SK-N-SH treated with all-trans-retinoic acid at 6 μM for 48 hours (cell line): Measurements from ENCODE around the gene VPS33A.

ENCODE experiments used
- ARNTL ChIP-seq: fragments of 450-650 bp; formaldehyde crosslinking; IDR thresholded peaks from 2 replicates; pipeline ENCODE4 v1.5.0; 2020; ENCODE audit warnings: low read depth, mild to moderate bottlenecking, moderate library complexity, borderline replicate concordance
- BACH2 ChIP-seq: fragments of 250-450 bp; sonication (Bioruptor Pico); IDR thresholded peaks from 2 replicates; pipeline ENCODE4 v1.9.0; 2021; ENCODE audit warnings: mild to moderate bottlenecking, borderline replicate concordance
- CREB5 ChIP-seq: fragments of 250-450 bp; sonication (Bioruptor Pico); IDR thresholded peaks from 2 replicates; pipeline ENCODE4 v1.5.1; 2020; ENCODE audit warnings: low read depth, mild to moderate bottlenecking, moderate library complexity
- PPARA ChIP-seq: fragments of 250-450 bp; sonication (Bioruptor Pico); IDR thresholded peaks from 2 replicates; pipeline ENCODE4 v1.5.0; 2020; ENCODE audit warnings: mild to moderate bottlenecking, borderline replicate concordance
- RARB ChIP-seq: fragments of 250-450 bp; sonication (Bioruptor Pico); IDR thresholded peaks from 2 replicates; pipeline ENCODE4 v1.8.0; 2021; ENCODE audit warnings: mild to moderate bottlenecking, moderate library complexity
- SNAI2 ChIP-seq: fragments of 250-450 bp; sonication (Bioruptor Pico); IDR thresholded peaks from 2 replicates; pipeline ENCODE4 v1.5.0; 2020; ENCODE audit warnings: mild to moderate bottlenecking, moderate library complexity
- TCF4 ChIP-seq: fragments of 250-450 bp; sonication (Bioruptor Pico); IDR thresholded peaks from 2 replicates; pipeline ENCODE4 v1.8.0; 2021; ENCODE audit warnings: mild to moderate bottlenecking, moderate library complexity, borderline replicate concordance
- TOX ChIP-seq: fragments of 250-450 bp; sonication (Bioruptor Pico); IDR thresholded peaks from 2 replicates; pipeline ENCODE4 v1.8.0; 2021; ENCODE audit warnings: mild to moderate bottlenecking, moderate library complexity, borderline replicate concordance
- ZC3H10 ChIP-seq: fragments of 250-450 bp; sonication (Bioruptor Pico); IDR thresholded peaks from 2 replicates; pipeline ENCODE4 v1.5.1; 2021; ENCODE audit warnings: mild to moderate bottlenecking, moderate library complexity
- ZFP3 ChIP-seq: fragments of 250-450 bp; sonication (Bioruptor Pico); IDR thresholded peaks from 2 replicates; pipeline ENCODE4 v1.5.0; 2020; ENCODE audit warnings: mild to moderate bottlenecking, moderate library complexity
- ZFP30 ChIP-seq: fragments of 450-650 bp; formaldehyde crosslinking; IDR thresholded peaks from 2 replicates; pipeline ENCODE4 v1.5.0; 2022; ENCODE audit warnings: mild to moderate bottlenecking, moderate library complexity
- ZNF8 ChIP-seq: fragments of 450-650 bp; formaldehyde crosslinking; IDR thresholded peaks from 2 replicates; pipeline ENCODE4 v1.5.0; 2020; ENCODE audit warnings: mild to moderate bottlenecking, moderate library complexity
- TF ChIP-seq, protein P1 (sequence below): fragments of 250-450 bp; sonication (Bioruptor Pico); IDR thresholded peaks from 2 replicates; pipeline ENCODE4 v1.8.0; 2020; ENCODE audit warnings: mild to moderate bottlenecking, moderate library complexity, borderline replicate concordance
- TF ChIP-seq, protein P2 (sequence below): fragments of 250-450 bp; sonication (Bioruptor Pico); IDR thresholded peaks from 2 replicates; pipeline ENCODE4 v1.5.0; 2020; ENCODE audit warnings: mild to moderate bottlenecking, moderate library complexity

DNA sequence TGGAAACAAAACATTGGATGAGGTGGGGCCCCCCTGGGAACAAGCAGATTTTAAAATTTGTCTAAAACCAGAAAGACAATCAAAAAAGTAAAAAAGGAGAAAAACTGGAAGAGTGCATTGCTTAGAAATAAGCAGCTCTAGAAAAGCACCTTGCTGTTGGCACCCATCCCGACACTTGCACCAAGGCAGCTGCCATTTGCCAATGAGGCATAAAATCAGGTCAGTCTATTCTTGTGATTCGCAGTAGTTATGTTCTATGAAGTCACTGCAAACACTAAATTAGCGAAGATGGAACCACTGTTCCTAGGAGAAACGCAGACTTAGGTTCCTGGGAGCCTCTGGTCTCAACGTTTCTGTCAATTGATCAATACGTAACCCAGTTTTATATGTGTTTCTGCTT is 16.2 kb downstream of the VPS33A start:
- TF ChIP-seq, protein P1, sequence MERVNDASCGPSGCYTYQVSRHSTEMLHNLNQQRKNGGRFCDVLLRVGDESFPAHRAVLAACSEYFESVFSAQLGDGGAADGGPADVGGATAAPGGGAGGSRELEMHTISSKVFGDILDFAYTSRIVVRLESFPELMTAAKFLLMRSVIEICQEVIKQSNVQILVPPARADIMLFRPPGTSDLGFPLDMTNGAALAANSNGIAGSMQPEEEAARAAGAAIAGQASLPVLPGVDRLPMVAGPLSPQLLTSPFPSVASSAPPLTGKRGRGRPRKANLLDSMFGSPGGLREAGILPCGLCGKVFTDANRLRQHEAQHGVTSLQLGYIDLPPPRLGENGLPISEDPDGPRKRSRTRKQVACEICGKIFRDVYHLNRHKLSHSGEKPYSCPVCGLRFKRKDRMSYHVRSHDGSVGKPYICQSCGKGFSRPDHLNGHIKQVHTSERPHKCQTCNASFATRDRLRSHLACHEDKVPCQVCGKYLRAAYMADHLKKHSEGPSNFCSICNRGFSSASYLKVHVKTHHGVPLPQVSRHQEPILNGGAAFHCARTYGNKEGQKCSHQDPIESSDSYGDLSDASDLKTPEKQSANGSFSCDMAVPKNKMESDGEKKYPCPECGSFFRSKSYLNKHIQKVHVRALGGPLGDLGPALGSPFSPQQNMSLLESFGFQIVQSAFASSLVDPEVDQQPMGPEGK (CRISPR knock-in tag): no peak
- TF ChIP-seq RARB (CRISPR knock-in tag) (no peak), ARNTL (CRISPR knock-in tag) (no peak), PPARA (CRISPR knock-in tag) (no peak), BACH2 (no peak), ZFP3 (CRISPR knock-in tag) (no peak), ZC3H10 (CRISPR knock-in tag) (no peak), TCF4 (CRISPR knock-in tag) (no peak), ZFP30 (CRISPR knock-in tag) (no peak), SNAI2 (CRISPR knock-in tag) (no peak), TOX (no peak), ZNF8 (CRISPR knock-in tag) (no peak), CREB5 (CRISPR knock-in tag) (no peak)
- TF ChIP-seq, protein P2, sequence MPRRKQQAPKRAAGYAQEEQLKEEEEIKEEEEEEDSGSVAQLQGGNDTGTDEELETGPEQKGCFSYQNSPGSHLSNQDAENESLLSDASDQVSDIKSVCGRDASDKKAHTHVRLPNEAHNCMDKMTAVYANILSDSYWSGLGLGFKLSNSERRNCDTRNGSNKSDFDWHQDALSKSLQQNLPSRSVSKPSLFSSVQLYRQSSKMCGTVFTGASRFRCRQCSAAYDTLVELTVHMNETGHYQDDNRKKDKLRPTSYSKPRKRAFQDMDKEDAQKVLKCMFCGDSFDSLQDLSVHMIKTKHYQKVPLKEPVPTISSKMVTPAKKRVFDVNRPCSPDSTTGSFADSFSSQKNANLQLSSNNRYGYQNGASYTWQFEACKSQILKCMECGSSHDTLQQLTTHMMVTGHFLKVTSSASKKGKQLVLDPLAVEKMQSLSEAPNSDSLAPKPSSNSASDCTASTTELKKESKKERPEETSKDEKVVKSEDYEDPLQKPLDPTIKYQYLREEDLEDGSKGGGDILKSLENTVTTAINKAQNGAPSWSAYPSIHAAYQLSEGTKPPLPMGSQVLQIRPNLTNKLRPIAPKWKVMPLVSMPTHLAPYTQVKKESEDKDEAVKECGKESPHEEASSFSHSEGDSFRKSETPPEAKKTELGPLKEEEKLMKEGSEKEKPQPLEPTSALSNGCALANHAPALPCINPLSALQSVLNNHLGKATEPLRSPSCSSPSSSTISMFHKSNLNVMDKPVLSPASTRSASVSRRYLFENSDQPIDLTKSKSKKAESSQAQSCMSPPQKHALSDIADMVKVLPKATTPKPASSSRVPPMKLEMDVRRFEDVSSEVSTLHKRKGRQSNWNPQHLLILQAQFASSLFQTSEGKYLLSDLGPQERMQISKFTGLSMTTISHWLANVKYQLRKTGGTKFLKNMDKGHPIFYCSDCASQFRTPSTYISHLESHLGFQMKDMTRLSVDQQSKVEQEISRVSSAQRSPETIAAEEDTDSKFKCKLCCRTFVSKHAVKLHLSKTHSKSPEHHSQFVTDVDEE (CRISPR knock-in tag): no peak
